K562 (cell line): Measurements from ENCODE around the gene CDK9. TPM values are rescaled to one million over a fixed set of nuclear protein-coding genes. Genes with fewer than 3 reads are reported as not detected.

Source experiments
- HNRNPLL ChIP-seq: fragments of 200-400 bp; formaldehyde crosslinking; IDR thresholded peaks from 2 replicates; pipeline ENCODE4 v1.6.1; 2017; ENCODE audit warnings: low read length, low read depth, mild to moderate bottlenecking; ENCODE audit not compliant: poor library complexity, severe bottlenecking
- MAZ ChIP-seq, 2 experiments: fragments of 450-650 bp in 1 of 2; sonication (generic) in 1 of 2; formaldehyde crosslinking; IDR thresholded peaks in 1 of 2; conservative IDR thresholded peaks in 1 of 2; 2 replicates each; pipeline versions ENCODE4 v1.4.0 to v1.5.0; 2020; ENCODE audit warnings: mild to moderate bottlenecking in 1 of 2, missing genetic modification reagents in 1 of 2
- MYNN ChIP-seq, 2 experiments: sonication (generic); formaldehyde crosslinking in 1 of 2; IDR thresholded peaks; 2 replicates each; pipeline versions ENCODE4 v1.5.0 to v1.6.1; 2016 to 2020; ENCODE audit warnings: antibody characterized with exemption in 1 of 2, missing genetic modification reagents in 1 of 2
- POLR2G ChIP-seq: fragments of 200-400 bp; formaldehyde crosslinking; IDR thresholded peaks from 2 replicates; pipeline ENCODE4 v1.6.1; 2017; ENCODE audit warnings: low read depth, mild to moderate bottlenecking, antibody characterized with exemption, low read length, moderate library complexity
- RFX1 ChIP-seq: fragments of 450-650 bp; IDR thresholded peaks from 2 replicates; pipeline ENCODE4 v1.6.1; 2016; ENCODE audit warnings: mild to moderate bottlenecking, moderate library complexity
- SMARCE1 ChIP-seq: fragments of 450-650 bp; IDR thresholded peaks from 2 replicates; pipeline ENCODE4 v1.7.1; 2016; ENCODE audit warnings: mild to moderate bottlenecking
- SNIP1 ChIP-seq: fragments of 450-650 bp; IDR thresholded peaks from 2 replicates; pipeline ENCODE4 v1.7.1; 2017; ENCODE audit warnings: low read depth, mild to moderate bottlenecking
- SOX6 ChIP-seq: fragments of 450-650 bp; IDR thresholded peaks from 2 replicates; pipeline ENCODE4 v1.6.1; 2014; ENCODE audit warnings: mild to moderate bottlenecking
- STAT6 ChIP-seq: sonication (generic); formaldehyde crosslinking; IDR thresholded peaks from 2 replicates; pipeline ENCODE4 v1.8.1; 2023; ENCODE audit warnings: mild to moderate bottlenecking, missing genetic modification reagents
- ZBTB7A ChIP-seq: IDR thresholded peaks from 2 replicates; pipeline ENCODE4 v1.6.1; 2011; ENCODE audit warnings: low read depth, mild to moderate bottlenecking, low read length, moderate library complexity, borderline replicate concordance; ENCODE audit not compliant: control insufficient read depth
- ZFP30 ChIP-seq: fragments of 250-450 bp; sonication (Bioruptor Pico); IDR thresholded peaks from 2 replicates; pipeline ENCODE4 v1.8.0; 2022; ENCODE audit warnings: moderate library complexity, mild to moderate bottlenecking, inconsistent platforms, borderline replicate concordance
- ZNF217 ChIP-seq: sonication (generic); formaldehyde crosslinking; IDR thresholded peaks from 2 replicates; pipeline ENCODE4 v1.8.0; 2022; ENCODE audit warnings: mild to moderate bottlenecking, missing genetic modification reagents
- ZNF311 ChIP-seq: fragments of 250-450 bp; sonication (Bioruptor Pico); IDR thresholded peaks from 2 replicates; pipeline ENCODE4 v1.4.0; 2020; ENCODE audit warnings: mild to moderate bottlenecking, moderate library complexity
- ZNF830 ChIP-seq: fragments of 250-450 bp; sonication (Bioruptor Pico); IDR thresholded peaks from 2 replicates; pipeline ENCODE4 v1.5.0; 2021; ENCODE audit warnings: mild to moderate bottlenecking
- polyA plus RNA-seq, 8 experiments: library from polyadenylated mRNA; depleted of rRNA in 4 of 8; stranded (reverse) in 5 of 8; unstranded in 3 of 8; fragments of >200 nt; fragmentation: Nextera tagmentation in 2 of 8; fragmentation: Illumina TruSeq in 1 of 8; extraction: Ambion mirVana in 2 of 8; extraction: Trizol in 1 of 8; gene quantifications; 2 replicates each; pipeline versions ENCODE4 v1.2.1 to v1.2.3, GENCODE V29; 2011 to 2014; ENCODE audit warnings: inconsistent platforms in 1 of 8, missing spikeins in 1 of 8
- total RNA-seq, 7 experiments: library from RNA; depleted of rRNA in 6 of 7; stranded (reverse); fragments of >200 nt in 6 of 7; fragmentation: Illumina TruSeq in 2 of 7; extraction: Trizol in 2 of 7; gene quantifications; 2 replicates each; pipeline versions ENCODE4 v1.2.1 to v1.2.3, GENCODE V29; 2011 to 2021; ENCODE audit warnings: low replicate concordance in 1 of 7
- TF ChIP-seq, protein P1 (sequence below): fragments of 200-800 bp; sonication (Bioruptor generic); IDR thresholded peaks from 2 replicates; pipeline ENCODE4 v1.6.1; 2017; ENCODE audit warnings: missing genetic modification characterization, missing compliant biosample characterization
- TF ChIP-seq, protein P2 (sequence below): fragments of 450-650 bp; IDR thresholded peaks from 2 replicates; pipeline ENCODE4 v1.6.1; 2017; ENCODE audit warnings: antibody characterized with exemption
- TF ChIP-seq, protein P3 (sequence below): fragments of 450-650 bp; formaldehyde crosslinking; IDR thresholded peaks from 2 replicates; pipeline ENCODE4 v1.4.0; 2020; ENCODE audit warnings: mild to moderate bottlenecking, moderate library complexity

CDK9 gene
- total and polyA plus RNA-seq, 9 of the 15 experiments (the other 6 are each of a cell fraction or from before 2014, with no cell fraction given): 4.2 to 78.6 (median 33.0) TPM

- TF ChIP-seq, protein P1, sequence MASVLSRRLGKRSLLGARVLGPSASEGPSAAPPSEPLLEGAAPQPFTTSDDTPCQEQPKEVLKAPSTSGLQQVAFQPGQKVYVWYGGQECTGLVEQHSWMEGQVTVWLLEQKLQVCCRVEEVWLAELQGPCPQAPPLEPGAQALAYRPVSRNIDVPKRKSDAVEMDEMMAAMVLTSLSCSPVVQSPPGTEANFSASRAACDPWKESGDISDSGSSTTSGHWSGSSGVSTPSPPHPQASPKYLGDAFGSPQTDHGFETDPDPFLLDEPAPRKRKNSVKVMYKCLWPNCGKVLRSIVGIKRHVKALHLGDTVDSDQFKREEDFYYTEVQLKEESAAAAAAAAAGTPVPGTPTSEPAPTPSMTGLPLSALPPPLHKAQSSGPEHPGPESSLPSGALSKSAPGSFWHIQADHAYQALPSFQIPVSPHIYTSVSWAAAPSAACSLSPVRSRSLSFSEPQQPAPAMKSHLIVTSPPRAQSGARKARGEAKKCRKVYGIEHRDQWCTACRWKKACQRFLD: peak; percentile 74; the same call in 1 of the 2 replicates
- TF ChIP-seq MYNN (IDR thresholded peaks at IDR 0.05) (no peak), MYNN (CRISPR knock-in tag; IDR thresholded peaks at IDR 0.05) (no peak), SNIP1 (no peak), ZNF217 (no peak), ZNF830 (CRISPR knock-in tag) (no peak), RFX1 (no peak), HNRNPLL (no peak), MAZ (CRISPR knock-in tag; conservative IDR thresholded peaks at IDR 0.05 in 1 of 2, IDR thresholded peaks at IDR 0.05 in 1 of 2) (peak; percentile 76 to 80), SOX6 (no peak), ZFP30 (CRISPR knock-in tag) (no peak), ZBTB7A (peak; percentile 65), POLR2G (peak; percentile 97), STAT6 (CRISPR knock-in tag) (no peak), SMARCE1 (0 out of 2 replicates have a peak, but pooled peaks have one; percentile 13), ZNF311 (CRISPR knock-in tag) (no peak)
- TF ChIP-seq, protein P2, sequence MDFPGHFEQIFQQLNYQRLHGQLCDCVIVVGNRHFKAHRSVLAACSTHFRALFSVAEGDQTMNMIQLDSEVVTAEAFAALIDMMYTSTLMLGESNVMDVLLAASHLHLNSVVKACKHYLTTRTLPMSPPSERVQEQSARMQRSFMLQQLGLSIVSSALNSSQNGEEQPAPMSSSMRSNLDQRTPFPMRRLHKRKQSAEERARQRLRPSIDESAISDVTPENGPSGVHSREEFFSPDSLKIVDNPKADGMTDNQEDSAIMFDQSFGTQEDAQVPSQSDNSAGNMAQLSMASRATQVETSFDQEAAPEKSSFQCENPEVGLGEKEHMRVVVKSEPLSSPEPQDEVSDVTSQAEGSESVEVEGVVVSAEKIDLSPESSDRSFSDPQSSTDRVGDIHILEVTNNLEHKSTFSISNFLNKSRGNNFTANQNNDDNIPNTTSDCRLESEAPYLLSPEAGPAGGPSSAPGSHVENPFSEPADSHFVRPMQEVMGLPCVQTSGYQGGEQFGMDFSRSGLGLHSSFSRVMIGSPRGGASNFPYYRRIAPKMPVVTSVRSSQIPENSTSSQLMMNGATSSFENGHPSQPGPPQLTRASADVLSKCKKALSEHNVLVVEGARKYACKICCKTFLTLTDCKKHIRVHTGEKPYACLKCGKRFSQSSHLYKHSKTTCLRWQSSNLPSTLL: no peak
- TF ChIP-seq, protein P3, sequence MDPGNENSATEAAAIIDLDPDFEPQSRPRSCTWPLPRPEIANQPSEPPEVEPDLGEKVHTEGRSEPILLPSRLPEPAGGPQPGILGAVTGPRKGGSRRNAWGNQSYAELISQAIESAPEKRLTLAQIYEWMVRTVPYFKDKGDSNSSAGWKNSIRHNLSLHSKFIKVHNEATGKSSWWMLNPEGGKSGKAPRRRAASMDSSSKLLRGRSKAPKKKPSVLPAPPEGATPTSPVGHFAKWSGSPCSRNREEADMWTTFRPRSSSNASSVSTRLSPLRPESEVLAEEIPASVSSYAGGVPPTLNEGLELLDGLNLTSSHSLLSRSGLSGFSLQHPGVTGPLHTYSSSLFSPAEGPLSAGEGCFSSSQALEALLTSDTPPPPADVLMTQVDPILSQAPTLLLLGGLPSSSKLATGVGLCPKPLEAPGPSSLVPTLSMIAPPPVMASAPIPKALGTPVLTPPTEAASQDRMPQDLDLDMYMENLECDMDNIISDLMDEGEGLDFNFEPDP: no peak
Measured at GRCh38 chr9:127802576-127803443, 17.0 kb downstream of the CDK9 start, which contains the start of gene FPGS (continued).
